H1 (cell line): ENCODE data around the gene CACNG4. TPM values are rescaled to one million over a fixed set of nuclear protein-coding genes. Genes with fewer than 3 reads are reported as not detected.
A peak's percentile ranks its signal among the peaks of the same experiment; 100 is the strongest.

ENCODE experiments used
- CTCF ChIA-PET: fragments of 300-600 bp; sonication (Branson Sonifier 250); formaldehyde crosslinking; loops from one replicate; lab custom pipeline; 2021; ENCODE audit not compliant: partially characterized antibody; lab: Charles Lee
- POLR2A ChIA-PET: fragments of 300-600 bp; sonication (Branson Sonifier 250); formaldehyde crosslinking; loops from one replicate; lab custom pipeline; 2021; ENCODE audit warnings: inconsistent platforms; ENCODE audit not compliant: partially characterized antibody; lab: Charles Lee
- DNase-seq, 2 experiments: peaks; one replicate each; pipeline versions ENCODE4 v3.0.0 to v3.0.0-alpha.2; 2010 to 2022; ENCODE audit warnings: low spot score in 2 of 2, low read depth in 1 of 2, mixed read lengths in 1 of 2
- FAIRE-seq: peaks from 2 replicates; lab custom pipeline; 2011; peaks lifted over from hg19 to GRCh38; lab: Jason Lieb, UNC
- H2AFZ ChIP-seq: 2 replicates; pipeline ENCODE4 v1.8.1; 2012; ENCODE audit warnings: low read length, inconsistent platforms
- H2AK5ac ChIP-seq: 2 replicates; pipeline ENCODE4 v1.6.1; 2013; ENCODE audit warnings: low read depth, low read length
- H2BK120ac ChIP-seq: replicated peaks from 2 replicates; pipeline ENCODE3; 2013; ENCODE audit warnings: low read depth, low read length, inconsistent platforms
- H2BK12ac ChIP-seq: 2 replicates; pipeline ENCODE4 v1.6.1; 2013; ENCODE audit warnings: low read depth, low read length
- H2BK15ac ChIP-seq: 2 replicates; pipeline ENCODE4 v1.6.1; 2013; ENCODE audit warnings: low read length
- H2BK20ac ChIP-seq: 2 replicates; pipeline ENCODE4 v1.6.1; 2013; ENCODE audit warnings: low read length
- H2BK5ac ChIP-seq: 2 replicates; pipeline ENCODE4 v1.6.1; 2013; ENCODE audit warnings: low read depth, low read length
- H3K14ac ChIP-seq: 2 replicates; pipeline ENCODE4 v1.6.1; 2013; ENCODE audit warnings: inconsistent platforms; ENCODE audit not compliant: insufficient read length
- H3K18ac ChIP-seq: 2 replicates; pipeline ENCODE4 v1.6.1; 2013; ENCODE audit warnings: low read length; ENCODE audit errors: extremely low read depth
- H3K23ac ChIP-seq: 2 replicates; pipeline ENCODE4 v1.6.1; 2013; ENCODE audit warnings: inconsistent platforms; ENCODE audit not compliant: insufficient read length
- H3K23me2 ChIP-seq: 2 replicates; pipeline ENCODE4 v1.6.1; 2013; ENCODE audit warnings: low read depth, low read length
- H3K27ac ChIP-seq: 2 replicates; pipeline ENCODE4 v1.6.1; 2011; ENCODE audit warnings: low read depth, low read length, inconsistent platforms
- H3K27me3 ChIP-seq, 4 experiments: replicated peaks in 1 of 4; 1 replicate in 1 of 4; 2 replicates in 3 of 4; pipeline versions ENCODE4 v1.6.1 to v1.8.1; 2011 to 2013; ENCODE audit warnings: low read length in 3 of 4, mild to moderate bottlenecking in 3 of 4, inconsistent platforms in 2 of 4, mixed read lengths in 2 of 4, moderate library complexity in 1 of 4; ENCODE audit not compliant: control insufficient read depth in 3 of 4, insufficient read depth in 3 of 4; ENCODE audit errors: extremely low read depth in 1 of 4
- H3K36me3 ChIP-seq, 4 experiments: 2 replicates each; pipeline versions ENCODE4 v1.6.1 to v1.8.1; 2011 to 2013; ENCODE audit warnings: mild to moderate bottlenecking in 4 of 4, low read length in 3 of 4, moderate library complexity in 2 of 4, control low read depth in 1 of 4, inconsistent platforms in 1 of 4; ENCODE audit not compliant: insufficient read depth in 4 of 4, control insufficient read depth in 2 of 4
- H3K4ac ChIP-seq: replicated peaks from 2 replicates; pipeline ENCODE3; 2013; ENCODE audit warnings: low read length, low read depth, mixed read lengths, inconsistent platforms; ENCODE audit not compliant: insufficient read length
- H3K4me1 ChIP-seq, 4 experiments: replicated peaks in 1 of 4; 1 replicate in 1 of 4; 2 replicates in 3 of 4; pipeline versions ENCODE4 v1.6.1 to v1.8.1; 2011 to 2013; ENCODE audit warnings: low read length in 3 of 4, inconsistent platforms in 2 of 4, mixed read lengths in 1 of 4; ENCODE audit not compliant: insufficient read depth in 4 of 4, control insufficient read depth in 3 of 4
- H3K4me2 ChIP-seq, 2 experiments: 2 replicates each; pipeline versions ENCODE4 v1.6.1 to v1.8.1; 2011 to 2013; ENCODE audit warnings: low read depth in 2 of 2, low read length in 2 of 2, control low read depth in 1 of 2, inconsistent platforms in 1 of 2, mild to moderate bottlenecking in 1 of 2; ENCODE audit not compliant: insufficient read depth in 1 of 2
- H3K4me3 ChIP-seq, 4 experiments: fragments of 200-600, 300-600 bp in 1 of 4; sonication (generic), shearing (Covaris generic), sonication (Bioruptor Twin) in 1 of 4; 2 replicates each; pipeline versions ENCODE4 v1.5.1 to v1.8.1; 2011 to 2016; ENCODE audit warnings: low read length in 4 of 4, low read depth in 3 of 4, control low read depth in 2 of 4, inconsistent platforms in 2 of 4, mild to moderate bottlenecking in 2 of 4, mixed read lengths in 1 of 4, moderate library complexity in 1 of 4; ENCODE audit not compliant: insufficient read depth in 2 of 4; ENCODE audit errors: extremely low read depth in 1 of 4
- H3K56ac ChIP-seq: replicated peaks from 2 replicates; pipeline ENCODE3; 2013; ENCODE audit warnings: low read depth, mild to moderate bottlenecking, mixed read lengths, low read length, inconsistent platforms; ENCODE audit not compliant: insufficient read length
- H3K79me1 ChIP-seq: 2 replicates; pipeline ENCODE4 v1.6.1; 2013; ENCODE audit warnings: low read depth, low read length, control low read depth
- H3K79me2 ChIP-seq, 2 experiments: 2 replicates each; pipeline versions ENCODE4 v1.6.1 to v1.8.1; 2012 to 2013; ENCODE audit warnings: low read length in 2 of 2, mild to moderate bottlenecking in 2 of 2, inconsistent platforms in 1 of 2; ENCODE audit not compliant: insufficient read depth in 2 of 2, control insufficient read depth in 1 of 2
- H3K9ac ChIP-seq, 4 experiments: replicated peaks in 1 of 4; 1 replicate in 1 of 4; 2 replicates in 3 of 4; pipeline versions ENCODE4 v1.6.1 to v1.8.1; 2011 to 2013; ENCODE audit warnings: low read depth in 3 of 4, low read length in 3 of 4, control low read depth in 2 of 4, mild to moderate bottlenecking in 2 of 4, moderate library complexity in 2 of 4, inconsistent platforms in 1 of 4; ENCODE audit errors: extremely low read depth in 1 of 4
- H3K9me3 ChIP-seq, 2 experiments: 2 replicates each; pipeline versions ENCODE4 v1.6.1 to v1.8.1; 2012 to 2013; ENCODE audit warnings: mild to moderate bottlenecking in 2 of 2, moderate library complexity in 2 of 2, control low read depth in 1 of 2, inconsistent platforms in 1 of 2, low read depth in 1 of 2, low read length in 1 of 2, mixed read lengths in 1 of 2; ENCODE audit not compliant: insufficient read depth in 2 of 2
- H4K20me1 ChIP-seq, 2 experiments: replicated peaks in 1 of 2; 2 replicates each; pipeline versions ENCODE3 to v1.8.1; 2011 to 2013; ENCODE audit warnings: inconsistent platforms in 2 of 2, low read length in 2 of 2, mild to moderate bottlenecking in 1 of 2; ENCODE audit not compliant: insufficient read depth in 2 of 2, control insufficient read depth in 1 of 2
- H4K5ac ChIP-seq: 2 replicates; pipeline ENCODE4 v1.6.1; 2013; ENCODE audit warnings: low read length, low read depth, mixed read lengths, inconsistent platforms; ENCODE audit not compliant: insufficient read length
- H4K8ac ChIP-seq: 2 replicates; pipeline ENCODE4 v1.8.0; 2013; ENCODE audit warnings: mild to moderate bottlenecking, moderate library complexity, low read length, inconsistent platforms; ENCODE audit not compliant: insufficient read depth; ENCODE audit errors: extremely low read depth
- H4K91ac ChIP-seq: replicated peaks from 2 replicates; pipeline ENCODE3; 2013; ENCODE audit warnings: low read length, mixed read lengths, inconsistent platforms; ENCODE audit not compliant: insufficient read length
- EGR1 ChIP-seq: IDR thresholded peaks from 2 replicates; pipeline ENCODE4 v1.6.1; 2011; ENCODE audit warnings: low read depth, low read length, borderline replicate concordance
- POLR2AphosphoS5 ChIP-seq: IDR thresholded peaks from 2 replicates; pipeline ENCODE4 v1.6.1; 2011; ENCODE audit warnings: low read depth, low read length
- WGBS, 2 experiments: shearing (Covaris generic) in 1 of 2; methylation state at CpG; one replicate each; pipeline versions ENCODE4 v1.1.6 to v1.1.7; 2013 to 2015; ENCODE audit warnings: low lambda C conversion rate in 2 of 2, mixed read lengths in 2 of 2, inconsistent platforms in 1 of 2, low coverage in 1 of 2, missing lambda C conversion rate in 1 of 2; ENCODE audit not compliant: insufficient replicate concordance in 2 of 2, insufficient coverage in 1 of 2, insufficient read length in 1 of 2; ENCODE audit errors: extremely low coverage in 1 of 2, missing lambda C conversion rate in 1 of 2; 5-methylcytosine and 5-hydroxymethylcytosine counted together
- polyA plus RNA-seq, 7 experiments: library from polyadenylated mRNA; depleted of rRNA in 3 of 7; stranded (reverse) in 5 of 7; unstranded in 2 of 7; fragments of >200 nt in 5 of 7; fragments of 200-250 nt in 2 of 7; gene quantifications; 1 replicate in 5 of 7; 2 replicates in 1 of 7; 4 replicates in 1 of 7; pipeline versions ENCODE4 v1.2.1 to v1.2.3, GENCODE V29; 2011 to 2013; ENCODE audit warnings: missing spikeins in 2 of 7, mixed read lengths in 2 of 7
- total RNA-seq: library from RNA; stranded (reverse); fragmentation: NEBNext Ultra II Directional; extraction: Animal tissue kit (Norgen Biotek cat#: 25700); gene quantifications from 2 replicates; pipeline ENCODE4 v1.2.1, GENCODE V29; 2021

The CACNG4 gene
- total and polyA plus RNA-seq, 2 of the 8 experiments (the other 6 are each of a cell fraction or from before 2014, with no cell fraction given) = 3.6 to 5.6 TPM

DNA sequence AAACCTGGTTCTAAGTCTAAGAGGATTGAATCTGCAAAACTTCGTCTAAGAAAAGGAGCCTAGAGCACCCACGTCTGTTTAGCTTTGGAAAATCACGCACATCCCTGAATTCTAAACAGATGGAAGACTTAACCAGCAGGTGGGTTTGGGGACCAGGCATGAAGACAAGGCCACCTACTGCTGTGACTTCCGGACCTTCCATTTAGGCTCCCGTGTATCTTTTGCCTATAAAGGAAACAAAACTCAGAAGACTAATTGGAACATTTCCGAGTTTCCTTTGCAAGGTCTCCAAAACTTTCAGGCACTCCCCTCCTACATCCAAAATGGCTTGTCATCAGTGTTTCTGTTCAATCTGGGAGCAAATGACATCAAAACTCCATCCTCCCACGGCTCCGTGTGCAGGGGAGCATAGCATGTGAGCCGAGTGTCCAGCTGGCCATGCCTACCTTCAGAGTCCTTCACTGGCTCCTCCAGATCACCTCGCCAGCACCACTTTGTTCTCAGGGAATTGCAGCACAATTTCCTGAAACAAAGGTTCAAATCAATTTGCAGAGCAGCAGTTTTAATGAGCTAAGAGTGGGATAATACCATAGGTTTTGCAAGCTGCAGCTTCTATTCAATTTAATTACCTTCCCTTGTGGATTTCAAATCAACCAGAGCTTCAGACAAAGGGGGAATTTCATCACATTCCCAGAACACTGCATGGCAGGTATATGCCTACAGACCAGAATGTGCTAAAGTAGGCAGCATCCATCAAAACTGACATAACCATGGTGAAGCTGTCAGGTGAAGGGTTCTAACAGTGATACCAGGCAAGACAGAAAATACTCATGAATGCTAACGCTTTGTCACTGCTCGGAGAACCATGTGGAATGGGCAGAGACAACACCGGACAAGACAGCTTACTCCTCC lies 103.3 kb downstream of the CACNG4 start:
- Histone ChIP-seq H2AFZ (no peak overlapping the region), H2AK5ac (no peak overlapping the region), H4K5ac (no peak overlapping the region), H2BK5ac (no peak overlapping the region), H3K18ac (no peak overlapping the region), H4K8ac (no peak overlapping the region), H3K4me2 (no peak overlapping the region), H3K4me1 (no peaks in the 10 kb centered on the region; a peak in 1 of 7 replicates), H2BK12ac (no peak overlapping the region), H2BK120ac (no peak overlapping the region), H3K27me3 (no peaks in the 10 kb centered on the region), H3K36me3 (no peaks in the 10 kb centered on the region), H3K56ac (no peak overlapping the region), H3K4me3 (no peak overlapping the region), H3K79me1 (no peaks in the 10 kb centered on the region), H3K23me2 (no peaks in the 10 kb centered on the region), H3K23ac (no peak overlapping the region), H4K91ac (no peak overlapping the region), H3K14ac (no peak overlapping the region), H3K9ac (no peak overlapping the region), H4K20me1 (no peaks in the 10 kb centered on the region), H2BK20ac (no peak overlapping the region), H3K4ac (no peak overlapping the region), H3K27ac (no peak overlapping the region), H3K9me3 (no peaks in the 10 kb centered on the region), H3K79me2 (no peaks in the 10 kb centered on the region), H2BK15ac (no peak overlapping the region)
- 87% methylated on average over 13 of the region's 13 CpGs; no CpG with 5 or more reads in 1 of the 2 experiments for WGBS, 2 experiments
- ChIA-PET POLR2A (interaction anchor here (0.6 to 0.9 kb wide), 3 partner anchors 10 to 456 kb away, joined by 3 read pairs; no protein-coding TSS in a partner anchor), CTCF (interaction anchor here (0.6 to 3.5 kb wide), 7 partner anchors 11 to 668 kb away, joined by 3 to 13 read pairs (median 3); no protein-coding TSS in a partner anchor)
- TF ChIP-seq EGR1 (no peak), POLR2AphosphoS5 (0 out of 2 replicates have a peak, but pooled peaks have one; percentile 9)
- FAIRE-seq (no peak), DNase-seq (no peak)
